Hepatic stellate cell (primary cell): ENCODE data around the gene ZIC2.

Experiments used
- DNase-seq: peaks from one replicate; pipeline ENCODE4 v3.0.0; 2011; ENCODE audit warnings: low spot score

ZIC2 gene

GRCh38 chr13:99959540-99960230 lies 21.9 kb upstream of the ZIC2 start:
- no peak for DNase-seq

- no peak for DNase-seq
Measured at GRCh38 chr13:99960663-99961311, 20.8 kb upstream of the ZIC2 start.

GRCh38 chr13:99961636-99962035 lies 19.9 kb upstream of the ZIC2 start:
- DNase-seq, result no peak

- DNase-seq, result no peak
Measured at GRCh38 chr13:99962242-99962641, 19.3 kb upstream of the ZIC2 start.

DNA sequence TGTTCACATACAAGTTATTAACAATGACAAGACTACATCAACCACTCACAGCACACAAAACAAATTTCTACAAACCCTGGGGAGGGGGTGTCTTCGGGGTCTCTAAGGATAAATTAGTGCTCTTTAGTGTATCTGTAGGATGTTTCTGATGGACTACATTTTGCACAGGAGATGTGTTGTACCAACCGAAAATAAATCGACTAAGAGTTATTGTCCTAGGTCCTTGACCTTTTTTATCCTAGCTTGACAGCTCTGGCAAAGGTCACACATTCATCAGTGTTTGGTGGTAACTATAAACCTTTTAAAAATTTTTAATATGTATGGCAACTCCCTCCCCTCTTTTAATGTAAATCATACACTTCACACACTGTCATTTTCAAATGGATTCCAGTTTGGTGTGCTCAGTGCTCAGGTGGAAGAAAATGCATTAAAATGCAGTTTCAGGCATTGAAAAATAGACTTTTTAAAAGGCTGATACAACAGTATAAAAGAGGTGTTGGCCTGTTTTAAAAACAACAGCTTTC lies 17.7 kb upstream of the ZIC2 start:
- DNase-seq, result no peak

- DNase-seq, result no peak
Measured at GRCh38 chr13:99965329-99966000, 16.1 kb upstream of the ZIC2 start.

DNA sequence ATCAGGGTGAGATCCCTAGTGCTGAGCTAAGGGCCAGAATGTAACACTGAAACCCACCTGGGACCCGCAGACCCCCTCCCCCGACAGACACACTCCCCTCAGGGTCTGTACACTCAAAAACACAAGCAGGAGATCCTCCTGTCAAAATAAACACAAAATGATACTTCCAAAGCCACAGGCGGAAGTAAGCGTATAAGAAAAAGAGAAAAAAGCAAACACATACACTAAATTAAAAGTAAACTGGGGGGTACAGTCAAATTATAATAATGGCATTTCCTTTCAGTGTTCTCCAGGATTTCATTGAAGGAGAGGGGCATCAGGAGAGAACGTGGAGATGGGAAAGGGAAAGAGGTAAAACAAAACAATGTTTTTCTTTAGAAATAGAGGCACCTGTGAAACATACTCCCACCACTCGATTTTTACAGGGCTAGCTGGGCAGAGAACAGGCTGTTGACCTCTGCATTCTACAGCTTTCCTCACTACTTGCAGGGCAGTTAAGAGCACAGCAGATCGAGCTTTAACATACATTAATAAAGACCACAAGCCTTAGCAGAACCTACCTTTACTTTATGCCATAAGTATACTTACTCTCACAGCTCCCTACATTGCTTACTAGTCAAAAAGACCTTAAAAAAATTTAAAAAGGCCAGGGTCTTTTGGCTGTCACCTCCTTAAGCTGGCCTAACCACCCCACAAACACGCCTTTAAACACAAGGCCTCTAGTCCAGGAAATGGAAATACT lies 15.3 kb upstream of the ZIC2 start:
- no peak for DNase-seq

DNA sequence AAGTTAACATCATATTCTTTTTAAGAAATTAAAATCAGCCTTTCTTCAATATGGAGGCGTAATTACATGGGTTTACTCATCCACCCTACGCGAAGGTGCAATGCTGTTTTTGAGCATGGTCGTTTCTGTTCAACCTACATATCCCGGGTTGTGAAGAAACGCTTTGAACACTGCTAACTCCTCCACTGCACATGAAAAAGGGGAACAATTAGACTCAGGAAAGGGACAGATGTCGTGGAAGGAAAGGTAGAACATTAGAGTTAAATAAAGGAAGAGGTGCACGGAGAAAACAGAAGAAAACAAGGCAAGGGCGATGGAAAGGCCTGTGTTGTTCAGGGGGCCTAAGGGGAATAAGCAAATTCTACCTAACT lies 14.1 kb upstream of the ZIC2 start:
- no peak for DNase-seq

DNA sequence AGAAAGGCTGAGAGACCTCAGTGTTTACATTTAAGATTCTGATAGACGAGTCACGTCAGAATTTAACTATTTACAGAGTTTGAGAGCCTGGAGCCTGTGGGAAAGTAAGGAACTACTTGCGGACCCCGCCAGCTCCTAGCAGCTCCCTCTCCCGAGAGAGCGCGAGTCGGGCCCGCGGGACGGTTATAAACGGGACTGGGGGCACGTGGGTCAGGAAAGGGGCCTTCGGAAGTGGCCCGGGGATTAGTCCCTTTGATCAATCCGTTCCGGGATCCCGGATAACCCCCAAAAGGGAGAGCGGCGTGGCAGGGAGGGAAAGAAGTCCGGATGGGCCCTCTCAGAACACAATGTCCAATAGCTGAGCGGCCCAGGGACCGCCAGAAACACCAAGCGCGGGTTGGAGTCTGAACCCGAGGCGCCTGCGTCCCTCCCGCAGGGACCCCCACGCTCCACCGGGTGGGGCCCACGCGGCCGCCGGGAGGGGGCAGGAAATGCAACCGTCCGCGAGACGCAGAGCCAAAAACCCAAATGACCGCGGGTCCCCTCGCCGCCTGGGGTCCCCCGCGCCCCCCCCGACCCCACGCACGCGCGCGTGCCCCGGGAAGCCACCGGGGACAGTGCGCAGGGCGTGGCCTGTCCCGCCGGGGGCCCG lies 13.6 kb upstream of the ZIC2 start:
- DNase-seq, result no peak

DNA sequence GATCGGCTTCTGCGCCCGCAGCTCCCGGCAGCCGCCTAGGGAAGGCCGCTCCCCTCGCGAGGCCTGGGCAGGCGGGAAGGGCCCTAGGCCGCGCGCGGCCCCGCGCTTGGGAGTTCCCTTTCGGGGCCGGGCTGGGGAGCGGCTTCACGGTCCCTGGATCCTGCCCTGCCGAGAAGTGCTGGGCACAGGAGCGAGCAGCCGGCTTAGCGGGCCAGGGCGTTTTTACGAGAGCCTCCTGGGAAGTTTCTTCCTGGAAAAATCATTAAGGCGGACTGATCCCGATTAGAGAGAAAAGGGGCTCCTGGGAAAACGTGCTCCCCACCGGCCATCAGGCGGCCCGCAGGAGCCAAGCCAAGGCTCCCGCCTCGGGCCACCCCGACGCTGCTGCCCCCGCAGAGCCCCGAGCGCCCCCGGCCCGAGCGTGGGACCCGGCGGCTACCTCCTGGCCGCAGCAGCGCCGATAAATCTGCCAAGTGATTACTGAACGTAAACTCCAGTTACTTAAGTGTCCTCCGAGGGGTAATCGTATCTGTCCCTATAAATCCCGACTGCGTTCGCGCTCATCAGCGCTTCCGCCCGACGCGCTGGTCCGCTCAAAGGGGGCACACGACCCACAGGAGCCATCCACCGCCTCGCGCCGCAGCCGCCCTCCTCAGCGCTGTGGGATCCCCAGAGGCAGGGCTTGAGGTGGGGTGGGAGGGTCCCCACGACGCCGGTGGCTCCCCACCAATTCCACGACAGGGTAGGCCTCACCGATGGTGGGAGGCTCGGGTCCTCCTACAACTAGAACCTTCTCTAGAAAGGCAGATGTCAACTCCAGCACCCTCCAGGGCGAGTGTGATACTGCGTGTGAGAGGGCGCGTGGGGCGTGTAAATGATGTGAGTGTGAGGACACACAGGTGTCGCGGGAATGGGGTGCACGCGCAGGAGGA lies 12.8 kb upstream of the ZIC2 start:
- no peak for DNase-seq

DNA sequence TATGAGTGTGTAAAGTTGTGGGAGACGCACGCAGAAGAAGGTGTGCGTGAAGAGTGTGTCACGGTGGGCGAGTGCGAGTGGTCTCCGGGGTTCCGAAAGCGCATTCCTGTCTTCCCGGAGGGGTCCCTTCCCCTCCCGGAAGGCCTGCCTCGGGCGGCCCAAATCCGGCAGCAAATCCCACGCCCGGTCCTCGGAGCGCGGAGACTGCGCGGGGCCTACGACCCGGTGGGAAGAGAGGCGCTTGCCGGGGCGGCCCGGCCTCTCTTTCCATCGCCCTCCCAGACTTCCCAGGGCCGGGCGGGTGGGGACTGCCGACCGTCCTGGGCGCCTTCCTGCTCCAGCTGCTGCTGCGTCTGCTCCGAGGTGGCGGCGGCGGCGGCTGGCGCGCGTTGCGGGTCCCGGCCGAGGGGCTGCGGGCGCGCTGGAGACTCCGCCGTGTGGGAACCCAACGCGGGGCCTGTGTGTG lies 12.1 kb upstream of the ZIC2 start:
- no peak for DNase-seq

DNA sequence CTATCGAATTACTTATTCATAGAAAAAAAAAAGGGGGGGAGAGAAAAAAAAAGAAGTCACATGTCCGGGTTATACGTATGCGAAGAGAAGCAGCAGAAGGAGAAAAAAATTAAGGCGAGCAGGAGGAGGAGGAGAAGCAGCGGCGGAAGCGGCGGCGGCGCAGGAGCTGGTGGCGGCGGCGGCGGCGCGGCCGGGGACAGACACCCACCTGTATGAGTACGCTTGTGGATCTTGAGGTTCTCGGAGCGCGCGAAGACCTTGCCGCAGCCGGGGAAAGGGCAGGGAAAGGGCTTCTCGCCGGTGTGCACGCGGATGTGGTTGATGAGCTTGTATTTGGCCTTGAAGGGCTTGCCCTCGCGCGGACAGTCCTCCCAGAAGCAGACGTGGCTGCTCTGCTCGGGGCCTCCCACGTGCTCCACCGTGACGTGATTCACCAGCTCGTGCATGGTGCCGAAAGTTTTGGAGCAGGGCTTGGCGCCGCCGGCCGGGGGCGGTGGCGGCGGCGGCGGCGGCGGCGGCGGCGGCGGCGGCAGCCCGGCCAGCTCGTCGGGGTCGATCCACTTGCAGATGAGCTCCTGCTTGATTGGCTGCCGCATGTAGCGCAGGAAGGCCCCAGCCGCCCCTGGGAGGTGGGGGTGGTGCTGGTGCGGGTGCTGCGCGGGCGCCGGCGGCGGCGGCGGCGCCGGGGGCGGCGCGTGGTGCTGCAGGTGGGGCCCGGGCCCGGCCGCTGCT lies 11.5 kb upstream of the ZIC2 start:
- DNase-seq, result no peak

- no peak for DNase-seq
Measured at GRCh38 chr13:99970651-99971575, 10.7 kb upstream of the ZIC2 start.

DNA sequence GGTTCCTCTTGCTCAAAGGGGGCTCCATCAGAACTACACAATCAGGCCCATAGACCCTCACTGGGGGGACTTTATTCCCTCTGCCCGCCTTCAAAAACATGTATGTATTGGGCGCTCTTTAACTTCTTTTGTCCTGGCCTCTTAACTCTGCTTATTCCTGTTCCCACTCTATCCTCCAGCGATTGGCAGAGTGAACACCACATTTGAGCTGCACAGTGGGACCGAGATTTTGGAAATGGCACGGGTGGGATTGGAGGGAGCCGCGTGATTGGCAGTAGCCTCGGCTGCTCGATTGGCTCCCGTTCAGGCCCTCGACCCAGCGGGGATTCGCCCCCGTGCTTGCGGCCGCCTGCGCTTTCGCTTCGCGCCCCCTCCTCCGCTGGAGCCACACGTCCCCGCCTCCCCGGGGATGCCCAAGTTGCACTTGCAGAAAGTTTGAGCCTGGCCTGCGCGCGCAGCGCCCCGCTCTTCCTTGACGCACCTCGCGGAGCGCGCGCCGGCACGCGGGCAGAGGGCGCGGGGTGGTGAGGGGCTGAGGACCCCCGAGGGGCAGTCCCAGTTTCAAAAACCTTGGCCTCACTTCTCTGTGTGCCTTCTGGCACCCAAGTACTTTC lies 9.9 kb upstream of the ZIC2 start, which contains the start of gene ZIC5:
Gene ZIC5 (minus strand): TSS at position 192 of the 614 bp plus-strand sequence. CDS start 164 bp downstream, at position 28.
- no peak for DNase-seq

DNA sequence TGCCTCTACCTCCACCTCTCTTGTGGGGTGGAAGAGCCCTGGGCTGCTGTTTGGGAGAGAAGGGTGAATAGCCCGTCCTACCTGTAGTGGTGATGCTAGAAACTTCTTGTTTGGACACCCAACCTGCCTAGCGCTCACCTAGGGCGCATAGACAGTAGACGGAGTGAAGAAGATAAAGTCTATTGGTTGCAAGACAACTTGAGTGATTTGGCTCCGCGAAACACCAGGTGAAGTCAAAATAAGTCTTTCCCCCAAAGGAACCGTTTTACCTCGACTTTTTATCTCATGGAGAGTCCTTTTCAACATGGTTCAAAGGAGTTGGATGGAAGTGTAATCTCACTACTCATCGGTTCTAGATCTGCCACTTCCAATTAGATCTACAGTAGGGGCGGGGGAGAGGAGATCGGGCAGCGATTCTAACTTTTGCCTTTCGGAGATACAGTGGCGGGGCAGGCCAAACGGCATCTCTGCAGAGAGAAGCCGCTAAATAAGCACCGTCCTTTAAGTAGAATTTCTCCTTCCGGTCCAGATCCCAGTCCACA lies 9.3 kb upstream of the ZIC2 start:
- DNase-seq, result no peak

GRCh38 chr13:99973163-99973807 lies 8.3 kb upstream of the ZIC2 start:
- no peak for DNase-seq

GRCh38 chr13:99973808-99974185 lies 7.8 kb upstream of the ZIC2 start:
- DNase-seq, result no peak
